ENCODE measurements around the gene CFAP20. TPM values are rescaled to one million over a fixed set of nuclear protein-coding genes. Genes with fewer than 3 reads are reported as not detected.

CFAP20 gene
- total and polyA plus RNA-seq, 2 of the 13 experiments (the other 11 are each of a cell fraction or from before 2014, with no cell fraction given), result 73.1 to 87.4 TPM

DNA sequence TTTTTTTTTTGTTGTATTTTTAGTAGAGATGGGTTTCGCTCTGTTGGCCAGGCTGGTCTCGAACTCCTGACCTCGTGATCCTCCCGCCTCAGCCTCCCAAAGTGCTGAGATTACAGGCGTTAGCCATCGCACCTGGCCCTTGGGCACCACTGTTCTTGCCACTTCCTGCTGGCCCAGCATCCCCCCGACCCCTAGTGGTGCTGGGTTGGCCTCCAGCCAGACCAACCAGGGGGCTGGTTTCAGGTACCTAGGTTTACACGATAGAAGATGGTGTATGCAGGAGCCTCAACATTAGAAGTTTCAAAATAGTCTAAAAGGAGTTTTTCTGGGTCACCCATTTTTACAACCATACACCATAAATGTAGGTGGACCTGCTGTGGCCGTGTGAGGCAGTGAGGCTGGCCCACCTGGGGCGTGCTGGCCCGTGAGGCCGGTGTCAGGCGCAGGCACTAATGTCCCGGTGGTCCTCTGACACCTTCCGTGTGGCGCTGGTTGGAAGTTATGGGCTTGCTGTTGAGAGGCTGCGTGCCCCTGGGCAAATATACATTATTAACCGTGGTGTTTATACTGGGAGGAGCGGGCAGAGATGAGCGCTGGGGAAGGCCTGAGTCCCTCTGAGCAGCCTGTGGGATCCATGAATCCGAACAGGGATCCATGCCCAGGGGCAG, 43.5 kb downstream of the CFAP20 start (continued):
- no peak for TF ChIP-seq WIZ (CRISPR knock-in tag; IDR thresholded peaks at IDR 0.05)
- TF ChIP-seq GABPA (IDR thresholded peaks at IDR 0.05; ENCODE audit: low read depth, low read length), result no peak
- no peak for TF ChIP-seq GABPA (CRISPR knock-in tag; IDR thresholded peaks at IDR 0.05; ENCODE audit: low read depth)
- TF ChIP-seq, protein P1, sequence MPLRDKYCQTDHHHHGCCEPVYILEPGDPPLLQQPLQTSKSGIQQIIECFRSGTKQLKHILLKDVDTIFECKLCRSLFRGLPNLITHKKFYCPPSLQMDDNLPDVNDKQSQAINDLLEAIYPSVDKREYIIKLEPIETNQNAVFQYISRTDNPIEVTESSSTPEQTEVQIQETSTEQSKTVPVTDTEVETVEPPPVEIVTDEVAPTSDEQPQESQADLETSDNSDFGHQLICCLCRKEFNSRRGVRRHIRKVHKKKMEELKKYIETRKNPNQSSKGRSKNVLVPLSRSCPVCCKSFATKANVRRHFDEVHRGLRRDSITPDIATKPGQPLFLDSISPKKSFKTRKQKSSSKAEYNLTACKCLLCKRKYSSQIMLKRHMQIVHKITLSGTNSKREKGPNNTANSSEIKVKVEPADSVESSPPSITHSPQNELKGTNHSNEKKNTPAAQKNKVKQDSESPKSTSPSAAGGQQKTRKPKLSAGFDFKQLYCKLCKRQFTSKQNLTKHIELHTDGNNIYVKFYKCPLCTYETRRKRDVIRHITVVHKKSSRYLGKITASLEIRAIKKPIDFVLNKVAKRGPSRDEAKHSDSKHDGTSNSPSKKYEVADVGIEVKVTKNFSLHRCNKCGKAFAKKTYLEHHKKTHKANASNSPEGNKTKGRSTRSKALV (CRISPR knock-in tag; IDR thresholded peaks at IDR 0.05), result no peak
- TF ChIP-seq, protein P2, sequence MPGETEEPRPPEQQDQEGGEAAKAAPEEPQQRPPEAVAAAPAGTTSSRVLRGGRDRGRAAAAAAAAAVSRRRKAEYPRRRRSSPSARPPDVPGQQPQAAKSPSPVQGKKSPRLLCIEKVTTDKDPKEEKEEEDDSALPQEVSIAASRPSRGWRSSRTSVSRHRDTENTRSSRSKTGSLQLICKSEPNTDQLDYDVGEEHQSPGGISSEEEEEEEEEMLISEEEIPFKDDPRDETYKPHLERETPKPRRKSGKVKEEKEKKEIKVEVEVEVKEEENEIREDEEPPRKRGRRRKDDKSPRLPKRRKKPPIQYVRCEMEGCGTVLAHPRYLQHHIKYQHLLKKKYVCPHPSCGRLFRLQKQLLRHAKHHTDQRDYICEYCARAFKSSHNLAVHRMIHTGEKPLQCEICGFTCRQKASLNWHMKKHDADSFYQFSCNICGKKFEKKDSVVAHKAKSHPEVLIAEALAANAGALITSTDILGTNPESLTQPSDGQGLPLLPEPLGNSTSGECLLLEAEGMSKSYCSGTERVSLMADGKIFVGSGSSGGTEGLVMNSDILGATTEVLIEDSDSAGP (CRISPR knock-in tag; IDR thresholded peaks at IDR 0.05; ENCODE audit: borderline replicate concordance), result no peak

DNA sequence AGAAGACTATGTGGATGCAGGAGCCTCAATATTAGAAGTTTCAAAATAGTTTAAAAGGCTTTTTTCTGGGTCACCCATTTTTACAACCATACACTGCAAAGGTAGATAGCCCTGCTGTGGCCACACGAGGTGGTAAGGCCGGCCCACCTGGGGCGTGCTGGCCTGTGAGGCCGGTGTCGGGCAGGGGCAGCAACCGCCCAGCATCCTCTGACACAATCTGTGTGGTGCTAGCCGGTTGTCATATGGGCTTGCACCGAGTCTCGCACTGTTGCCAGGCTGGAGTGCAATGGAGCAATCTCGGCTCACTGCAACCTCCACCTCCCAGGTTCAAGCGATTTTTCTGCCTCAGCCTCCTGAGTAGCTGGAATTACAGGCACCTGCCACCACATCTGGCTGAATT, 44.0 kb downstream of the CFAP20 start:
- Histone ChIP-seq H3K27ac (ENCODE audit: extremely low read length, insufficient read depth, low read length) (no peak overlapping the region), H3K27me3 (ENCODE audit: control insufficient read depth in 1 of 2, insufficient read depth in 2 of 2, low read length in 2 of 2) (peaks cover 3 to 6% of the 10 kb centered on the region in 2 experiments; a peak in 2 of 5 replicates), H3K79me2 (ENCODE audit: insufficient read depth, low read length) (no peaks in the 10 kb centered on the region), H3K9ac (ENCODE audit: insufficient read depth, low read depth, low read length) (no peak overlapping the region), H2AFZ (ENCODE audit: low read length) (no peak overlapping the region), H3K36me3 (replicated peaks in 1 of 2; ENCODE audit: control insufficient read depth in 1 of 2, insufficient read depth in 2 of 2, low read length in 2 of 2) (no peaks in the 10 kb centered on the region), H3K4me2 (ENCODE audit: low read depth, low read length) (no peak overlapping the region), H3K4me1 (ENCODE audit: insufficient read depth, low read length) (no peaks in the 10 kb centered on the region), H3K4me3 (replicated peaks in 1 of 3; ENCODE audit: insufficient read depth in 1 of 3, low read depth in 2 of 3, low read length in 3 of 3) (no peak overlapping the region), H4K20me1 (ENCODE audit: insufficient read depth, low read length) (no peaks in the 10 kb centered on the region), H3K9me3 (ENCODE audit: low read length) (no peaks in the 10 kb centered on the region)
- in situ Hi-C loops (cut with HindIII; ENCODE audit: extremely low pct_ligation_motif_present, low pct_unique_long_range_greater_than_20kb), result no loop called here
- no peak for DNase-seq (ENCODE audit: low spot score)
- no TSS peak for BruUV-seq (replicated peaks)
- 74% methylated on average over 10 of the region's 11 CpGs for WGBS (ENCODE audit: low lambda C conversion rate)
- POLR2A ChIA-PET, result no interaction called here
- no peak for ATAC-seq
- no peak for TF ChIP-seq ZSCAN29 (CRISPR knock-in tag; conservative IDR thresholded peaks at IDR 0.05)
- no peak for TF ChIP-seq HDAC6 (IDR thresholded peaks at IDR 0.05; ENCODE audit: low read depth, low read length)
- TF ChIP-seq, protein P3, sequence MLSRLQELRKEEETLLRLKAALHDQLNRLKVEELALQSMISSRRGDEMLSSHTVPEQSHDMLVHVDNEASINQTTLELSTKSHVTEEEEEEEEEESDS (CRISPR knock-in tag; IDR thresholded peaks at IDR 0.05; ENCODE audit: borderline replicate concordance), result no peak
- TF ChIP-seq PCBP2 (optimal IDR thresholded peaks at IDR 0.05; ENCODE audit: low read depth, low read length, poor library complexity, severe bottlenecking), result no peak
- no peak for TF ChIP-seq ZMYM4 (CRISPR knock-in tag; IDR thresholded peaks at IDR 0.05)
- no peak for TF ChIP-seq RBM39 (IDR thresholded peaks at IDR 0.05; ENCODE audit: low read depth, low read length, poor library complexity, severe bottlenecking)
- TF ChIP-seq ZNF720 (CRISPR knock-in tag; IDR thresholded peaks at IDR 0.05), result no peak
- no peak for TF ChIP-seq NR3C1 (CRISPR knock-in tag; IDR thresholded peaks at IDR 0.05)
- no peak for FAIRE-seq
- intact Hi-C loops (cut with micrococcal nuclease; ENCODE audit: unreplicated experiment), result no loop called here
- CTCF ChIA-PET (ENCODE audit: low intra/inter-chr PET ratio, low total read pairs), result no interaction called here

All from HepG2 (cell line).